GM10847 (cell line): ENCODE measurements around the gene GSE1.

Experiments used
- POLR2A ChIP-seq: IDR thresholded peaks from 2 replicates; pipeline ENCODE4 v1.6.1; 2011; ENCODE audit not compliant: insufficient read length; ENCODE audit errors: extremely low read depth

The GSE1 gene

DNA sequence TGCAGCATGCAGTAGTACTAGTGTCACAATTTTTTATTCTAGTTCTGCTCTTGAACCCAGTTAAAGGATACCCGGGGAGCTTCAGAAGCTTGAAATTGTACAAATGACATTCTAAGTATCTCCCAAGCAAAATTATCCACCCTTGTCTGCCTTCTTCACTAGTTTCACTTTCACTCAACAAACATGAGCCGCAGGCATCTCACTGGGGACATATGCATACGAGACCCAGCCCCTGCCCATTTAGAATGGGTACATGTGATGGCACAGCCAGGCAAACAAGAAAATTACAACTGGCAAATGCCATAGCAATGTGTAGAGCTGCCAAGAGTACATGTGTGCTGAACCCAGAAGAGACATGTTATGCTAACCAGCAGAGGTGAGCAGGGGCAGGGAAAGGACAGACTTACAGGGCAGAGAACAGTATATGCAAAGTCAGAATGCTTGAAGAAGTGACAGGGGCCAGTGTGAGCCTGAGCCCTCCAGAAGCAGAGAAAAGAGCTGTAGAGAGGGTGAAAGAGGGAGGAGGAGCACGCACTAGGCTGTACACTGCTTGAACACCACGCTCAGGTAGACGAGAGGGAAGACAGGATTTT is 67.3 kb downstream of the GSE1 start:
- no peak for TF ChIP-seq POLR2A

DNA sequence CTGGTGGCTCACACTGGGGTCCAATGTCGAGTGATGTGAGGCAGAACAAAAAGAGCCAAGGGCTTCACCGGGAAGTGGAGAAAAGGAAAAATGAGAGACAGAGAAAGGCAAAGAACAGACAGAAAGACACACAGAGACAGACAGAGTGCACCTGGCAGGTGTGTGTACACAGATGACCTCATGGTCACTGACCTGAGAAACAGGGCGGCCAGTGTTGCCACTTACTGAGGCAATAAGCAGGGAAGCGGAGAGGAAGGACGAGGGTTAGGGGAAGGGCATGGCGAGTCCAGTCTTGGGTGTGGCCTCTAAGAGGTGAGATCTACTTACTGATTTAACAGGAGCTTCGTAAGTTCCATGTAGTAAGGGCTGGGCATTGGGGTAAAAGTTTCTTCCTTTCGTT is 68.1 kb downstream of the GSE1 start:
- no peak for TF ChIP-seq POLR2A

DNA sequence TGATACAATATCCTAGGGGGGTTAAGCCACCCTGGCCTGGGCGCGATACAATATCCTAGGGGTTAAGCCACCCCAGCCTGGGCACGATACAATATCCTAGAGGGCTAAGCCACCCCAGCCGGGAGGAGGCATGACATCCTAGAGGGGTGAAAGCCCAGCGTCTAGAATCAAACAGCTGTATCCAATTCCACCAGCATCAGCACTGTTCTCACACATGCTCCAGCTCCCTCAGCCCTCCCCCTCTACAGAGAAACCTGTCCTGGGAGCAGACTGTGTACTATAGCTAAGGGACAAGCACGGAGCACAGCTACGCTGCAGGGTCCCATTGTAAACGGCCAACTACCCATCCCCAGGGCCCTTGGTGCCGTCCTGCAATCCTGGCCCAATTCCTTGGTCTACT is 69.4 kb downstream of the GSE1 start:
- no peak for TF ChIP-seq POLR2A

DNA sequence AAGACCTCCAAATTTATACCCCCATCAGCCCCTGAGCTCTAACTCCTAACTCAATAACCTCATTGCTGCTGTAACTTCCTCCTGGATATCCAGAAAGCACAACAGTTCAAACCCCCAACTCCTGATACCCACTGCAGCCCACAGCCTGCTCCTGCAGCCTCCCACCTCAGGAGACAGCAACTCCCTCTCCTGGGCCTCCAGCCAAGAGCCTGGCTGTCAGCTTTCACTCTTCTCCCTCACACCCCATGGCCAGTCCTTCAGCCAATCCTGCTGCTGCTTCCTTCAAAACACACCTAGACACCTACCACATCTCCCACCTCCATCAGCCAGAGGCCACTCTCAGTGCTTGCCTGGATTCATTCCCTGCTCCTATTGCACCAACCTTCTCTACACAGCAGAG is 70.2 kb downstream of the GSE1 start:
- TF ChIP-seq POLR2A = no peak

DNA sequence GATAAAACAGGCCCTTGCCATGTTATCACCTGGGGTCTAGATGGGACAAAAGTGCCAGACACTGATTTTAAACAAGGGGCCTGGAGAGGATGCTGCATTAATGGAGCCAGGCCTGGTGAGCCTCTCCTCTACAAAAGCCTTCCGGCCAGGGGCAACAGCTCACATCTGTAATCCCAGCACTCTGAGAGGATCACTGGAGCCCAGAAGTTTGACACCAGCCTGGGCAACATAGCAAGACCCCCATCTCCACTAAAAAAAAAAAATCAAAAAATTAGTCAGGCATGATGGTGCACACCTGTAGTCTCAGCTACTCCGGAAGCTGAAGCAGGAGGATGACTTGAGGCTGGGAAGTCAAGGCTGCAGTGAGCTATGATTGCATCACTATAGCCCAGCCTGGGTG is 72.1 kb downstream of the GSE1 start:
- no peak for TF ChIP-seq POLR2A

DNA sequence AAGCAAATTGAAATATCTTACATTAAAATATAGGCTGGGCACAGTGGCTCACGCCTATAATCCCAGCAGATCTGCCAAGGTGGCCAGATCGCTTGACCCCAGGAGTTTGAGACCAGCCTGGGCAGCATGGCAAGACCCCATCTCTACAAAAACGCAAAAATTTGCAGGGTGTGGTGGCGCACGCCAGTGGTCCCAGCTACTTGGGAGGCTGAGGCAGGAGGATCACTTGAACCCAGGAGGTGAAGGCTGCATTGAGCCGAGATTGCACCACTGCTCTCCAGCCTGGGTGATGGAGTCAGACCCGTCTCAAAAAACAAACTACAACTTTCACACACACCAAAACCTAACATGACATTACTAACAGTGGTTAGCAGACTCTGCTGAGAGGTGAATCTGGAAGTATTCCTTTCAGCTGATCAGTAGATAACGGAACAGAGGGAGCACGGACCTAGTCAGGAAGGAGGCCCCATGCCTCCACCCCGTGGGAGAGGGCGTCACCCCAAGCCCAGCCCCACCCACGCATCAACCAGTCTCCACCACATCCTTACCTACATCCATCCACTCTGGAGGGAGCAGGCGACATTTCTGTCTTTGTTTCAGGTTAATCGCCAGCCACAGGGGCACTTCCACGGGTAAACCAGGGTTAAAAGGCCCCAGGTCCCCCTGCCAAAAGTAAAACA is 73.9 kb downstream of the GSE1 start:
- TF ChIP-seq POLR2A = no peak

DNA sequence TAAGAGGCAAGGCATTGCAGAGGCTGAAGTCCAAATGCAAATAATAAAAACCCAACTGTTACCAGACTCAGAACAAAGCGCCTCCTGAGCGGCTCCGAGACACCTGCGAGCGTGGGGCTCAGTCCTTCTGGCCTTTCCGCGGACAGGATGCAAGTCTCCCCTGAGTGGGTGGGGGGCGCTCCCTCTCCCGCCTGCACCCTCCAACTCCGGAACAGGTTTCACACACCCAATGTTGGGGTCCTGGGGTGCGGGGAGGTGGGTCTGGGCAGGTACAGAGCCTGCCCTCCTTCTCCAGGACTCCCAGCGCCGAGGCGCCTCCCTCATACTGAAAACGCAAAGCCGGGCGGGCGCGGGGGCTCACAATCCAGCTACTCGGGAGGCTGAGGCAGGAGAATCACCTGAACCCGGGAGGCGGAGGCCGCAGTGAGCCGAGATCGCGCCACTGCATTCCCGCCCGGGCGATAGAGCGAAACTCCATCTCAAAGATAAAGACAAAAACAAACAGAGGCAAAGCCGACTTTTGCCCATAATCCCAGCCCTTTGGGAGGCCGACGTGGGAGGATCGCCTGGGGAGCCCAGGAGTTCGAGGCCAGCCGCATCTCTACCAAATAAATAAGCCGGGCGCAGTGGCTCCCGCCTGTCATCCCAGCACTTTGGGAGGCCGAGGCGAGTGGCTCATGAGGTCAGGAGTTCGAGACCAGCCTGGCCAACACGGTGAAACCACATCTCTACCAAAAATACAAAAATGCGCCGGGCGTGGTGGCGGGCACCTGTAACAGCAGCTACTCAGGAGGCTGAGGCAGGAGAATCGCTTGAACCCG is 74.7 kb downstream of the GSE1 start:
- no peak for TF ChIP-seq POLR2A

DNA sequence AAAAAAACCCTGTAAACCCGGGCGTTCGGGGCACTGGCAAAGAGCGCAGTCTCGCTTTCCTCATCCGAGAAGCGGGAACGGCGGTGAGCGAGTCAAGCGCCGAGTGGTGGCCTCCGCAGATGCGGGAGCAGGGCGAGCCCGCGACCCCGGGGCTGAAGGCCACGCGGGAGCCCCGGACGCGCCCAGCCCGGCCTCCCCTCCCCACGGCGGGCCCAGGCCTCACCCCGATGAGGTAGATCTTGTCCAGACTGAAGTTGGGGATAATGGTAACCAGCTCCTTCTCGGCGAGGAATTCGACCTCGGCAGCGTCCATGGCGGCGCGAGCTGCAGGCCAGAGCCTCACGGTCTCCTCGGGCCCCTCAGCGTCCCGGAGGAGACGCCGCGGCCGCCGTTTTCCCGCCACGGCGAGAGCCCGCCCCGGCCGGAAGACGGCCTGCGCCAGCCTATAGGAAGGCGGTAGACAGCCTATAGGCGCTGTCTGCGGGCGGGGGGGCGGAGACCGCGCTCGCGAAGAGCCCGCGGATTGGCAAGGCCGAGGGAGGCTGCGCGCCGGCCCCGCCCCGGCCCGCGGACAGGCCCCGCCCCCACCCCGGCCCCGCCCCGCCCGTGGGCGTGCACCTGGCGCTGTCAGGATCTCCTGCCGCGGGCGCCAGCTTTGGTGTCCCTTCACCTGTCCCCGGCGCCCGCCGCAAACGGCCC is 75.6 kb downstream of the GSE1 start, which contains the start of gene GINS2:
GINS2 (minus strand) TSS at position 369 of the 699 bp plus-strand sequence; CDS start at position 313, 56 bp downstream.
- TF ChIP-seq POLR2A = peak; percentile 52

DNA sequence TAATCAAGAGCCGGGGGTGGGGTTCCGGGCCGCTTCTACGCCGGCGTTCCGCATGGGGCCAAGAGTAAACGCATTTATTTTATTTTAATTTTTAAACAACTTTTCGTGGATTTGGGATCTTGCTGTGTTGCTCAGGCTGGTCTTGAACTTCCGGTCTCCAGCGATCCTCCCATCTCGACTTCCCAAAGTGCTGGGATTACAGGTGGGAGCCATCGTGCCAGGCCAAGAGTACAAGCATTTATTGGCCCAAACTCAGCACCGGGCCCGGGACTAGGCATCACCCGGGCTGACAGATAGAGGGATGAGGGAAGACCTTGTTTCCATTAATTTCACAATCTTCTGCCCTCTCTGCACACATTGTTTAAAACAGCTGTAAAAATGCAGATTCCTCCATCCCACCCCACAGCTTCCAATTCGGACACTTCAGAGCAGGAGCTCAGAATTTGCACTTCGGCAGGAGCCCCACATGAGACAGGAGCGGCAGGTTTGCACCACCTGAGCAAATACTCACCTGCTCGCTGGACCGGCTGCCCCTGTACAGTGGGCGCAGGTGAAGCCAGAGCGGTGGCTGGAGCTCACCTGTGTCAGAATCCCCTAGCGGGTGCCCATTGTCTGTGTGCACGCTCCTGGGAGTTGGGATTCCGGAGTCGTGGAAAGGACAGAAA is 76.3 kb downstream of the GSE1 start:
- no peak for TF ChIP-seq POLR2A

DNA sequence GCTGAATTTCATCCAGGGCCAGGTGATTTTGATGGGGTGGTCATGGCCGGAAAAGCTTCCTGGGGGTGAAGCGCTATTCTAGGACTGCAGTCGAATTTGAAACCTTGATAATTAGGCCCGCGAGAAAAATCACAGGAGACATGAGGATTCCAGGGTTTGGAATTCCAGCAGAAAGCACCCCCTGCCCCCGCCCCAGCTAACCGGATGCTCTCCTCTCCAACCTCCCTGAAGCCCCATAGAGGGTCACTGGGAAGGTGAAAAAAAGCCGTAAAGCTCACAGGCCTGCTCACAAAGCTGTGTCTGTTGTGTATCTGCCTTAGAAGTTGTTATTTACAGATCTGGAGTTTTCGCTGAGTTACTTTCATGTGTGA is 76.8 kb downstream of the GSE1 start:
- no peak for TF ChIP-seq POLR2A

DNA sequence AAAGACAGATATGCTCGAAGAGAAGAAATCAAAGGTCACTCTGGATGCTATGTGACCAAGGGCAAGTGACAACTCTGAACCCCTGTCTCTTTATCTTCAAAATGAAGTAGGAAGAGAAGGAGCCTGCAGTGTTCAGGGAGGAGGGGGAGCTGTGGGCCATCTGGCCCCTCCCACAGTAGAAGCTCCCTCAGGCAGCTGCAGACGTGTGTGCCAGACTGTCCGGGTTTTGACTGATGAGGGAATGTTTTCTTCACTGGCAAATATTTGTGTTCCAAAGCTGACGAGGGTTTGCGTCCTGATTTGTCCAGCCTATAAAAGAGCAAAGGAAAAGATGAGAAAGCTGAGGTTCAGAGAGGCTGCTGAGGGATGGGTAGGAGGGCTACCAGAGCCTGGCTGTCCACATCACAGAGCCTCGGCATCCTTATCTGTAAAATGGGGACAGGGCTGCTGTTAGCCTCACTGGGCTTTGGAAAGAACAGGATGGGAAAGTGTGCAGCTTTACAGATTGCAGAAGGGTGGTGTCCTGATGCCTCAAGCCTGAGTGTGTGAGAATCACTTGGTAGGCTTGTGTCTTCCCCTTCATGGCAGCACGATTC is 77.4 kb downstream of the GSE1 start:
- TF ChIP-seq POLR2A = no peak

DNA sequence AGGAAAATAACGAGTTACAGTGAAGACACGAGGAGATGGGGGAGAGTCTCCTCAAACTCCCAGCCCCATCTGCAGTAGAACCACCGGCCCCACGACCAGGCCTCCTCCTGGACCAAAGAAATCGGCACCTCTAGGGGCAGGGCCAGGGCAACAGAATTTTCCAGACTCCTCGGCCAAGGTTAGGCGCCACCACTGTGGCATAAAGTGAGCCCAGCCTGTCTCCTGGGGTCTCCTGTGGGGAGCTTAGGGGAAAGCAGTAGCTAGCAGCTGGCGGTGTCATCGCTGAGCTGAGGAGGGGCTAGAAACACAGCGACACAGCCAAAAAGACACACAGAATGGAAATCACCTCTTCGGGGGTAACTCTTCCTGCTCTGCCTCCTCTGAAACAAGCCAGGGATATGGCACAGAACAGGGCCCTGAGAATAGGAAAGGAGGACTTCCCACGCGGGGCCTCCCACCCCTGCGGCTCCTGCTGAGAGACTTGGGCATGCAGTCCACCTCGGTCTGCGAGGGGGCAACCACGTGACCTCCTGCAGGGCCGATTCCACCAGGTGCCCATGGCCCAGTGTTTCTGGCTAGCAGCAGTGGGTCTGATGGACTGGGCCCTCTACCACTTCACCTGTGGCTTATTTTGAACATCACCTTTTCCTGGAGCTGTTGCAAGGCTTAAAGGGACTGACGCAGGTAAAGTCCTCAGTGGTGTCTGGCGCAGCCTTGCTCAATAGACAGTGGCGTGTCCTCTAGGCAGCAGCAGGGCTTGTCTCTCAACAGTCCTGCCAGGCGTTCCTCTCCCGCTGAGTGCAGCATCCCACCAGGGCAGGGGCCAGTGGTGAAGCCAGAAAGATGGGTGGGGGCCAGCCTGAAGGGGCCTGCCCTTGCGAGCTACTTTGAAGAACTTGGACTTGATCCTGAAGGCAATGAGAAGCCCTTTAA is 82.3 kb downstream of the GSE1 start:
- no peak for TF ChIP-seq POLR2A

DNA sequence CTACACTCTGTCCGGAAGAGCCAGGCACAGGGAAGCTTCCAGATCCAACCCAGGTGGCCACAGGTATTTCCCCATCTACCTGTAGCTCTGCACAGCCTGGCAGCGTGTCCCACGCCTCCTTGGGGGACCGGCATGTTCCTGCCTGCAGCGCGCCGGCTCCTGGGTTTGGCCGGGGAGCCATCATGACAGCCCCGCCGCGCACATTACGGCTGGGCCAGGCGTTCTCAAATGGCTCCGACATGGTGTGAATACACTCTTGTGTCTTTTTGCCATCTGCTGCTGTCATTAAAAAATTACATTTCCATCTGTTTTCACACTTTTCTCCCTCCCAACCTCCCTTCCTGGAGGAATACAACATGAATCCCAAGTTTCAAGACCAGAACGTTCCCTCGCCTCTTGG is 83.7 kb downstream of the GSE1 start:
- TF ChIP-seq POLR2A = no peak

DNA sequence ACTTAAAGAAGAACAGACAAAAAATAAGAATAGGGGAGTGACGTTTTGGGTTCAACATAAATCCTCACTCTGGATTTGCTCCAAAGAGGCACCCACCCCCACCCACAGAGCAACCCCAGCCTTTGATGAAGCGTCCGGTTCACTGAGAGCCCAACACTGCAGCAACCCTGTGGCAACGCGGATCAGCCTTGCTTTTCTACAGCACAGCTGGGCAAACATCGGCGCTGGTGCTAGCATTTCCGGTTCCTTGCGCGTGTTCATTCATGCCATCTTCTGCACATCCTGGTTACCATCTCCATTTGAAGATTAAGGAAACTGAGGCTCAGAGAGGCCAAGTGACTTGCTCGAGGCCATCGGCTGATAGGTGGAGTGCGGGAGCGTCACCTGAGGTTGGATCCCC is 84.3 kb downstream of the GSE1 start:
- no peak for TF ChIP-seq POLR2A
